Right atrium auricular region (tissue), 2 donors: ENCODE results near the gene TDRD3. TPM values are rescaled to one million over a fixed set of nuclear protein-coding genes. Genes with fewer than 3 reads are reported as not detected.

Source experiments
- DNase-seq: peaks from one replicate; pipeline ENCODE4 v3.0.0-alpha.2; 2019; ENCODE audit warnings: low spot score
- H3K27ac ChIP-seq, 2 donors: fragments of 200-600 bp; sonication (generic); 1 replicate in 1 of 2; 2 replicates in 1 of 2; pipeline ENCODE4 v1.5.1; 2016 to 2019
- H3K27me3 ChIP-seq, 2 donors: fragments of 200-600 bp; sonication (generic); one replicate each; pipeline versions ENCODE4 v1.5.1 to v1.6.0; 2017 to 2019
- H3K36me3 ChIP-seq: fragments of 200-600 bp; sonication (generic); one replicate; pipeline ENCODE4 v1.5.1; 2016
- H3K4me1 ChIP-seq, 2 donors: fragments of 200-600 bp; sonication (generic); one replicate each; pipeline versions ENCODE4 v1.5.1 to v1.6.0; 2017 to 2019
- H3K4me3 ChIP-seq, 2 donors: fragments of 200-600 bp; sonication (generic); 1 replicate in 1 of 2; 2 replicates in 1 of 2; pipeline ENCODE4 v1.5.1; 2017 to 2019; ENCODE audit warnings: mild to moderate bottlenecking in 1 of 2, moderate library complexity in 1 of 2
- H3K9me3 ChIP-seq, 2 donors: fragments of 200-600 bp; sonication (generic); one replicate each; pipeline ENCODE4 v1.5.1; 2019
- CTCF ChIP-seq, 2 donors: fragments of 200-600 bp; sonication (generic); IDR thresholded peaks; one replicate each; pipeline ENCODE4 v1.5.1; 2019; ENCODE audit warnings: antibody characterized with exemption in 2 of 2
- total RNA-seq, 2 donors: library from RNA; depleted of rRNA; stranded (reverse); fragments of >200 nt; gene quantifications; one replicate each; pipeline ENCODE4 v1.1.0, GENCODE V29; 2016

TDRD3 gene
- total RNA-seq, 2 donors from 2014 or later, result 28.3 to 31.4 TPM

GRCh38 chr13:60572003-60572798 lies 175.2 kb downstream of the TDRD3 start:
- H3K4me3 ChIP-seq, result no peak overlapping the region
- H3K27me3 ChIP-seq, result no peaks in the 10 kb centered on the region
- H3K27ac ChIP-seq, result no peak overlapping the region
- no peaks in the 10 kb centered on the region for H3K4me1 ChIP-seq
- TF ChIP-seq CTCF (IDR thresholded peaks at IDR 0.05), result no peak
- H3K9me3 ChIP-seq, result no peaks in the 10 kb centered on the region
- peaks cover 24% of the 10 kb centered on the region for H3K36me3 ChIP-seq
- DNase-seq, result no peak

GRCh38 chr13:60572855-60573254 lies 175.8 kb downstream of the TDRD3 start:
- no peaks in the 10 kb centered on the region for H3K9me3 ChIP-seq
- no peak overlapping the region for H3K27ac ChIP-seq
- H3K4me1 ChIP-seq, result no peaks in the 10 kb centered on the region
- no peak for TF ChIP-seq CTCF (IDR thresholded peaks at IDR 0.05)
- no peak for DNase-seq
- H3K4me3 ChIP-seq, result no peak overlapping the region
- H3K36me3 ChIP-seq, result peaks cover 19% of the 10 kb centered on the region
- no peaks in the 10 kb centered on the region for H3K27me3 ChIP-seq

- no peak for TF ChIP-seq CTCF (IDR thresholded peaks at IDR 0.05)
- DNase-seq, result no peak
- no peak overlapping the region for H3K4me3 ChIP-seq
Observed at GRCh38 chr13:60574735-60575134, 177.7 kb downstream of the TDRD3 start.

GRCh38 chr13:60575142-60575541 lies 178.1 kb downstream of the TDRD3 start:
- no peak for DNase-seq
- peaks cover 6% of the 10 kb centered on the region for H3K36me3 ChIP-seq
- H3K27ac ChIP-seq, result no peak overlapping the region
- H3K9me3 ChIP-seq, result no peaks in the 10 kb centered on the region
- H3K27me3 ChIP-seq, result no peaks in the 10 kb centered on the region
- no peak for TF ChIP-seq CTCF (IDR thresholded peaks at IDR 0.05)
- H3K4me1 ChIP-seq, result no peaks in the 10 kb centered on the region
- no peak overlapping the region for H3K4me3 ChIP-seq

More at GRCh38 chr13:60574735-60575134, 177.7 kb downstream of the TDRD3 start:
- no peaks in the 10 kb centered on the region for H3K4me1 ChIP-seq
- H3K36me3 ChIP-seq, result peaks cover 9% of the 10 kb centered on the region
- H3K27me3 ChIP-seq, result no peaks in the 10 kb centered on the region
- no peak overlapping the region for H3K27ac ChIP-seq
- H3K9me3 ChIP-seq, result no peaks in the 10 kb centered on the region

- Histone ChIP-seq H3K27me3 (no peaks in the 10 kb centered on the region), H3K36me3 (no peaks in the 10 kb centered on the region), H3K27ac (no peak overlapping the region), H3K4me1 (no peaks in the 10 kb centered on the region), H3K4me3 (no peak overlapping the region), H3K9me3 (no peaks in the 10 kb centered on the region)
- no peak for DNase-seq
- no peak for TF ChIP-seq CTCF (IDR thresholded peaks at IDR 0.05)
Observed at GRCh38 chr13:60577761-60578160, 180.7 kb downstream of the TDRD3 start.
